Measurements from ENCODE around the gene DOK3.

Gene DOK3

GRCh38 chr5:177509381-177509951, at the start of gene DOK3:
TSS of gene DOK3 (minus strand) at chr5:177509826. CDS start at chr5:177509540, 286 bp downstream.
- Mint-ChIP-seq H3K27me3 (no peaks in the 10 kb centered on the region), H3K36me3 (peaks cover 6% of the 10 kb centered on the region), H3K9me3 (ENCODE audit: low read depth) (no peaks in the 10 kb centered on the region), H3K4me1 (ENCODE audit: low read depth) (peaks cover 7% of the 10 kb centered on the region), H3K27ac (no peak within 1 kb of the TSS), H3K4me3 (no peak within 1 kb of the TSS)

- Mint-ChIP-seq H3K27ac (no peak overlapping the region), H3K4me1 (ENCODE audit: low read depth) (peaks cover 21% of the 10 kb centered on the region)
Measured at GRCh38 chr5:177557796-177558195, 48.2 kb upstream of the DOK3 start.

GRCh38 chr5:177557041-177557647, 47.5 kb upstream of the DOK3 start:
- peaks cover 27% of the 10 kb centered on the region for H3K4me1 Mint-ChIP-seq (ENCODE audit: low read depth)
- peaks cover 2% of the 10 kb centered on the region for H3K36me3 Mint-ChIP-seq
- H3K27ac Mint-ChIP-seq: no peak overlapping the region
- no peak overlapping the region for H3K4me3 Mint-ChIP-seq
- no peaks in the 10 kb centered on the region for H3K27me3 Mint-ChIP-seq
- no peaks in the 10 kb centered on the region for H3K9me3 Mint-ChIP-seq (ENCODE audit: low read depth)

More at GRCh38 chr5:177557796-177558195, 48.2 kb upstream of the DOK3 start:
- H3K36me3 Mint-ChIP-seq: peaks cover under 1% of the 10 kb centered on the region
- H3K4me3 Mint-ChIP-seq: no peak overlapping the region
- no peaks in the 10 kb centered on the region for H3K27me3 Mint-ChIP-seq
- no peaks in the 10 kb centered on the region for H3K9me3 Mint-ChIP-seq (ENCODE audit: low read depth)

GRCh38 chr5:177555665-177556064, 46.0 kb upstream of the DOK3 start:
- Mint-ChIP-seq H3K36me3 (peaks cover 2% of the 10 kb centered on the region), H3K27me3 (no peaks in the 10 kb centered on the region), H3K4me1 (ENCODE audit: low read depth) (peaks cover 30% of the 10 kb centered on the region), H3K27ac (no peak overlapping the region), H3K4me3 (peak overlapping the region; percentile 84), H3K9me3 (ENCODE audit: low read depth) (no peaks in the 10 kb centered on the region)

- Mint-ChIP-seq H3K4me3 (peak overlapping the region; percentile 84), H3K36me3 (peaks cover 2% of the 10 kb centered on the region), H3K27ac (no peak overlapping the region)
Measured at GRCh38 chr5:177555228-177555627, 45.6 kb upstream of the DOK3 start.

GRCh38 chr5:177554474-177555111, 45.0 kb upstream of the DOK3 start, which contains the start of gene FAM193B:
TSS of gene FAM193B (minus strand) at chr5:177554563. CDS start at chr5:177554458, 105 bp downstream.
- Mint-ChIP-seq H3K4me1 (ENCODE audit: low read depth) (peaks cover 35% of the 10 kb centered on the region), H3K27ac (peak within 1 kb of the TSS; percentile 83), H3K36me3 (peaks cover 2% of the 10 kb centered on the region), H3K9me3 (ENCODE audit: low read depth) (no peaks in the 10 kb centered on the region), H3K27me3 (no peaks in the 10 kb centered on the region), H3K4me3 (peak within 1 kb of the TSS; percentile 84)

More at GRCh38 chr5:177555228-177555627, 45.6 kb upstream of the DOK3 start:
- Mint-ChIP-seq H3K27me3 (no peaks in the 10 kb centered on the region), H3K4me1 (ENCODE audit: low read depth) (peaks cover 33% of the 10 kb centered on the region), H3K9me3 (ENCODE audit: low read depth) (no peaks in the 10 kb centered on the region)

GRCh38 chr5:177553671-177554429, 44.2 kb upstream of the DOK3 start:
- H3K27ac Mint-ChIP-seq: no peak overlapping the region

GRCh38 chr5:177552839-177553455, 43.3 kb upstream of the DOK3 start:
- Mint-ChIP-seq H3K36me3 (peaks cover 2% of the 10 kb centered on the region), H3K4me3 (peak overlapping the region; percentile 81), H3K9me3 (ENCODE audit: low read depth) (no peaks in the 10 kb centered on the region), H3K4me1 (ENCODE audit: low read depth) (peaks cover 42% of the 10 kb centered on the region), H3K27ac (peak overlapping the region; percentile 65), H3K27me3 (no peaks in the 10 kb centered on the region)

More at GRCh38 chr5:177553671-177554429, 44.2 kb upstream of the DOK3 start:
- no peaks in the 10 kb centered on the region for H3K9me3 Mint-ChIP-seq (ENCODE audit: low read depth)
- peaks cover 2% of the 10 kb centered on the region for H3K36me3 Mint-ChIP-seq
- H3K27me3 Mint-ChIP-seq: no peaks in the 10 kb centered on the region
- peak overlapping the region; percentile 81 for H3K4me3 Mint-ChIP-seq
- peaks cover 37% of the 10 kb centered on the region for H3K4me1 Mint-ChIP-seq (ENCODE audit: low read depth)

- Mint-ChIP-seq H3K9me3 (ENCODE audit: low read depth) (no peaks in the 10 kb centered on the region), H3K27me3 (no peaks in the 10 kb centered on the region), H3K36me3 (peaks cover 4% of the 10 kb centered on the region), H3K4me1 (ENCODE audit: low read depth) (peaks cover 48% of the 10 kb centered on the region), H3K4me3 (no peak overlapping the region), H3K27ac (no peak overlapping the region)
Measured at GRCh38 chr5:177550122-177550521, 40.5 kb upstream of the DOK3 start.

GRCh38 chr5:177548495-177548894, 38.9 kb upstream of the DOK3 start:
- no peaks in the 10 kb centered on the region for H3K27me3 Mint-ChIP-seq
- peaks cover 41% of the 10 kb centered on the region for H3K4me1 Mint-ChIP-seq (ENCODE audit: low read depth)
- peaks cover 4% of the 10 kb centered on the region for H3K36me3 Mint-ChIP-seq
- H3K27ac Mint-ChIP-seq: no peak overlapping the region
- no peaks in the 10 kb centered on the region for H3K9me3 Mint-ChIP-seq (ENCODE audit: low read depth)
- no peak overlapping the region for H3K4me3 Mint-ChIP-seq

GRCh38 chr5:177547736-177548135, 38.1 kb upstream of the DOK3 start:
- Mint-ChIP-seq H3K9me3 (ENCODE audit: low read depth) (no peaks in the 10 kb centered on the region), H3K27ac (no peak overlapping the region), H3K4me3 (no peak overlapping the region), H3K36me3 (peaks cover 2% of the 10 kb centered on the region), H3K4me1 (ENCODE audit: low read depth) (peaks cover 35% of the 10 kb centered on the region), H3K27me3 (no peaks in the 10 kb centered on the region)

GRCh38 chr5:177546258-177546741, 36.7 kb upstream of the DOK3 start:
- H3K36me3 Mint-ChIP-seq: peaks cover 2% of the 10 kb centered on the region
- no peaks in the 10 kb centered on the region for H3K27me3 Mint-ChIP-seq
- no peak overlapping the region for H3K4me3 Mint-ChIP-seq
- H3K9me3 Mint-ChIP-seq (ENCODE audit: low read depth): no peaks in the 10 kb centered on the region
- no peak overlapping the region for H3K27ac Mint-ChIP-seq
- peaks cover 30% of the 10 kb centered on the region for H3K4me1 Mint-ChIP-seq (ENCODE audit: low read depth)

GRCh38 chr5:177545487-177546257, 36.0 kb upstream of the DOK3 start:
- peaks cover 2% of the 10 kb centered on the region for H3K36me3 Mint-ChIP-seq
- no peaks in the 10 kb centered on the region for H3K9me3 Mint-ChIP-seq (ENCODE audit: low read depth)
- peaks cover 32% of the 10 kb centered on the region for H3K4me1 Mint-ChIP-seq (ENCODE audit: low read depth)
- H3K4me3 Mint-ChIP-seq: no peak overlapping the region
- H3K27ac Mint-ChIP-seq: no peak overlapping the region
- H3K27me3 Mint-ChIP-seq: no peaks in the 10 kb centered on the region
